Esophagus (tissue), 2 donors: Measurements from ENCODE around the gene USP17L19. TPM values are rescaled to one million over a fixed set of nuclear protein-coding genes. Genes with fewer than 3 reads are reported as not detected.
"Not testable (repeated sequence)": the region's sequence is repeated elsewhere in the genome, so short reads cannot be mapped to it uniquely, and the experiment has no call there.

ENCODE experiments used
- H3K27ac ChIP-seq, 2 donors: one replicate each; pipeline ENCODE4 v1.5.1; 2013; ENCODE audit warnings: low read depth in 2 of 2, mild to moderate bottlenecking in 2 of 2, inconsistent platforms in 1 of 2, low read length in 1 of 2, moderate library complexity in 1 of 2
- H3K27me3 ChIP-seq, 2 donors: one replicate each; pipeline ENCODE4 v1.6.1; 2013; ENCODE audit warnings: low read length in 2 of 2, control low read depth in 1 of 2, mild to moderate bottlenecking in 1 of 2; ENCODE audit not compliant: insufficient read depth in 2 of 2, control insufficient read depth in 1 of 2
- H3K36me3 ChIP-seq, 2 donors: one replicate each; pipeline ENCODE4 v1.6.1; 2013; ENCODE audit warnings: low read length in 1 of 2; ENCODE audit not compliant: control insufficient read depth in 2 of 2, insufficient read depth in 2 of 2
- H3K4me1 ChIP-seq, 2 donors: one replicate each; pipeline ENCODE4 v1.6.1; 2013; ENCODE audit warnings: low read length in 1 of 2; ENCODE audit not compliant: control insufficient read depth in 2 of 2, insufficient read depth in 2 of 2
- H3K4me3 ChIP-seq, 2 donors: one replicate each; pipeline ENCODE4 v1.5.1; 2013; ENCODE audit warnings: low read length in 2 of 2, mild to moderate bottlenecking in 2 of 2, low read depth in 1 of 2, moderate library complexity in 1 of 2
- H3K9me3 ChIP-seq, 2 donors: one replicate each; pipeline ENCODE4 v1.6.1; 2013; ENCODE audit warnings: mild to moderate bottlenecking in 2 of 2, low read depth in 1 of 2, low read length in 1 of 2, moderate library complexity in 1 of 2; ENCODE audit not compliant: control insufficient read depth in 2 of 2, insufficient read depth in 1 of 2
- WGBS, 2 donors: extraction: QIAGEN DNeasy Blood & Tissue Kit; methylation state at CpG; one replicate each; pipeline ENCODE4 v1.1.7; 2013; 5-methylcytosine and 5-hydroxymethylcytosine counted together
- polyA plus RNA-seq, 2 donors: library from polyadenylated mRNA; stranded (reverse); fragments of 200-250 nt; gene quantifications; one replicate each; pipeline ENCODE4 v1.2.3, GENCODE V29; 2013
- donor health status: healthy with polysubstance abuse.
- donor health status: Bipolar disorder and iron deficiency.

USP17L19 gene
- not detected for polyA plus RNA-seq

- not testable (repeated sequence) for H3K4me3 ChIP-seq, H3K27me3 ChIP-seq, H3K27ac ChIP-seq, H3K4me1 ChIP-seq, H3K9me3 ChIP-seq, H3K36me3 ChIP-seq
- WGBS, 2 donors = no CpG with 5 or more reads among the region's 13 CpGs
Observed at GRCh38 chr4:9253078-9253477, at the start of gene USP17L19. USP17L19 (plus strand) TSS chr4:9253378; CDS start chr4:9253378, 0 bp downstream.

GRCh38 chr4:9210357-9210756 is 42.8 kb upstream of the USP17L19 start, which contains the start of gene USP17L10:
USP17L10 (plus strand) TSS chr4:9210657; CDS start chr4:9210657, 0 bp downstream.
- H3K4me3 ChIP-seq, H3K4me1 ChIP-seq, H3K36me3 ChIP-seq, H3K27me3 ChIP-seq, H3K9me3 ChIP-seq, H3K27ac ChIP-seq: not testable (repeated sequence)
- 91% methylated on average over 12 of the region's 13 CpGs; no CpG with 5 or more reads in 1 of the 2 donors for WGBS, 2 donors

GRCh38 chr4:9214701-9215100 is 38.5 kb upstream of the USP17L19 start:
- not testable (repeated sequence) for H3K4me3 ChIP-seq, H3K27ac ChIP-seq, H3K27me3 ChIP-seq, H3K4me1 ChIP-seq, H3K36me3 ChIP-seq, H3K9me3 ChIP-seq
- WGBS, 2 donors = 72 to 82% methylated on average over 11 of the region's 14 CpGs

GRCh38 chr4:9215105-9215504 is 38.1 kb upstream of the USP17L19 start, which contains the start of gene USP17L11:
USP17L11 (plus strand) TSS chr4:9215405; CDS start chr4:9215405, 0 bp downstream.
- not testable (repeated sequence) for H3K4me1 ChIP-seq, H3K27ac ChIP-seq, H3K36me3 ChIP-seq, H3K27me3 ChIP-seq, H3K4me3 ChIP-seq, H3K9me3 ChIP-seq
- 93% methylated on average over 10 of the region's 14 CpGs; no CpG with 5 or more reads in 1 of the 2 donors for WGBS, 2 donors

GRCh38 chr4:9219852-9220251 is 33.3 kb upstream of the USP17L19 start, which contains the start of gene USP17L12:
USP17L12 (plus strand) TSS chr4:9220152; CDS start chr4:9220152, 0 bp downstream.
- not testable (repeated sequence) for H3K36me3 ChIP-seq, H3K27me3 ChIP-seq
- no CpG with 5 or more reads among the region's 13 CpGs for WGBS, 2 donors

GRCh38 chr4:9224596-9224995 is 28.6 kb upstream of the USP17L19 start, which contains the start of gene USP17L13:
USP17L13 (plus strand) TSS chr4:9224896; CDS start chr4:9224896, 0 bp downstream.
- H3K4me1 ChIP-seq, H3K27me3 ChIP-seq, H3K27ac ChIP-seq, H3K4me3 ChIP-seq, H3K9me3 ChIP-seq, H3K36me3 ChIP-seq: not testable (repeated sequence)
- WGBS, 2 donors = no CpG with 5 or more reads among the region's 14 CpGs

More at GRCh38 chr4:9219852-9220251, 33.3 kb upstream of the USP17L19 start, which contains the start of gene USP17L12:
- H3K27ac ChIP-seq, H3K4me3 ChIP-seq, H3K9me3 ChIP-seq, H3K4me1 ChIP-seq: not testable (repeated sequence)

- whole genome bisulfite sequencing, 2 donors = 89 to 90% methylated on average over 4 to 6 of the region's 8 CpGs
- H3K36me3 ChIP-seq, H3K4me3 ChIP-seq: not testable (repeated sequence)
Observed at GRCh38 chr4:9230249-9230648, 22.9 kb upstream of the USP17L19 start.

GRCh38 chr4:9234085-9234484 is 19.1 kb upstream of the USP17L19 start, which contains the start of gene USP17L15:
USP17L15 (plus strand) TSS chr4:9234385; CDS start chr4:9234385, 0 bp downstream.
- H3K27me3 ChIP-seq, H3K36me3 ChIP-seq, H3K4me3 ChIP-seq, H3K9me3 ChIP-seq, H3K27ac ChIP-seq, H3K4me1 ChIP-seq: not testable (repeated sequence)
- no CpG with 5 or more reads among the region's 15 CpGs for WGBS, 2 donors

More at GRCh38 chr4:9230249-9230648, 22.9 kb upstream of the USP17L19 start:
- not testable (repeated sequence) for H3K27me3 ChIP-seq, H3K27ac ChIP-seq, H3K4me1 ChIP-seq, H3K9me3 ChIP-seq

GRCh38 chr4:9238461-9238860 is 14.7 kb upstream of the USP17L19 start:
- H3K4me1 ChIP-seq, H3K9me3 ChIP-seq, H3K36me3 ChIP-seq, H3K4me3 ChIP-seq, H3K27ac ChIP-seq, H3K27me3 ChIP-seq: not testable (repeated sequence)
- WGBS, 2 donors = 75 to 86% methylated on average over 8 to 11 of the region's 12 CpGs

GRCh38 chr4:9243579-9243978 is 9.6 kb upstream of the USP17L19 start, which contains the start of gene USP17L17:
USP17L17 (plus strand) TSS chr4:9243879; CDS start chr4:9243879, 0 bp downstream.
- not testable (repeated sequence) for H3K27me3 ChIP-seq, H3K9me3 ChIP-seq, H3K4me1 ChIP-seq, H3K36me3 ChIP-seq, H3K27ac ChIP-seq, H3K4me3 ChIP-seq
- WGBS, 2 donors = 90 to 92% methylated on average over 5 of the region's 14 CpGs
